HL-60 (cell line): ENCODE results near the gene NEDD4L.

ENCODE experiments used
- GABPA ChIP-seq: IDR thresholded peaks from 2 replicates; pipeline ENCODE4 v1.6.1; 2012; ENCODE audit warnings: low read depth
- POLR2AphosphoS5 ChIP-seq: IDR thresholded peaks from 2 replicates; pipeline ENCODE4 v1.6.1; 2012; ENCODE audit warnings: low read depth
- SPI1 ChIP-seq: IDR thresholded peaks from 2 replicates; pipeline ENCODE4 v1.6.1; 2012; ENCODE audit warnings: low read depth, mild to moderate bottlenecking, borderline replicate concordance
- TF ChIP-seq, protein P1 (sequence below): IDR thresholded peaks from one replicate; pipeline ENCODE4 v1.5.1; 2011; ENCODE audit warnings: low read length, control low read depth, inconsistent platforms; ENCODE audit not compliant: insufficient read depth

DNA sequence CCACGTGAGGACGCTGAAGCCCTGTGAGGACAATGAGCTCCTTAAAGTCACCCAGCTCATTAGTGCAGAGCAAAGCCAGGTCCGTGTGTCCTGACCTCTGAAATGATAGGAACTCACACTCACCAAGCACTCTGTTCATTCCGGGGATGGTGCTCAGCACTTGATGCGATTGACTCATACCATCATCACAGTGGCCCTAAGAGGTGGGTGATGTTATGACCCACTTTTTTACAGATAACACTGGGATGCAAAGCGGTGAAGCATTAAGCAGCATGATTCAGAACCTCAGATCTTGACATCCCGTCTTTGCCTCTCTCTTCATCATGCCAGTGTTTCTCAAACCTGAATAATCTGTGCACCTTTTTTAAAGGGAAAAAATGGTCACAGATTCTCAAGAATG, 350.0 kb downstream of the NEDD4L start:
- TF ChIP-seq POLR2AphosphoS5 (no peak), GABPA (no peak), SPI1 (no peak)
- TF ChIP-seq, protein P1, sequence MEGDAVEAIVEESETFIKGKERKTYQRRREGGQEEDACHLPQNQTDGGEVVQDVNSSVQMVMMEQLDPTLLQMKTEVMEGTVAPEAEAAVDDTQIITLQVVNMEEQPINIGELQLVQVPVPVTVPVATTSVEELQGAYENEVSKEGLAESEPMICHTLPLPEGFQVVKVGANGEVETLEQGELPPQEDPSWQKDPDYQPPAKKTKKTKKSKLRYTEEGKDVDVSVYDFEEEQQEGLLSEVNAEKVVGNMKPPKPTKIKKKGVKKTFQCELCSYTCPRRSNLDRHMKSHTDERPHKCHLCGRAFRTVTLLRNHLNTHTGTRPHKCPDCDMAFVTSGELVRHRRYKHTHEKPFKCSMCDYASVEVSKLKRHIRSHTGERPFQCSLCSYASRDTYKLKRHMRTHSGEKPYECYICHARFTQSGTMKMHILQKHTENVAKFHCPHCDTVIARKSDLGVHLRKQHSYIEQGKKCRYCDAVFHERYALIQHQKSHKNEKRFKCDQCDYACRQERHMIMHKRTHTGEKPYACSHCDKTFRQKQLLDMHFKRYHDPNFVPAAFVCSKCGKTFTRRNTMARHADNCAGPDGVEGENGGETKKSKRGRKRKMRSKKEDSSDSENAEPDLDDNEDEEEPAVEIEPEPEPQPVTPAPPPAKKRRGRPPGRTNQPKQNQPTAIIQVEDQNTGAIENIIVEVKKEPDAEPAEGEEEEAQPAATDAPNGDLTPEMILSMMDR, result no peak
